HL-60 (cell line): ENCODE results near the gene TMED10.

ENCODE experiments used
- DNase-seq, 2 experiments: peaks; one replicate each; pipeline ENCODE4 v3.0.0-alpha.2; 2010 to 2020; ENCODE audit warnings: low read depth in 1 of 2, low spot score in 1 of 2
- H3K27ac ChIP-seq: fragments of 250-450 bp; sonication (Bioruptor Pico); replicated peaks from 2 replicates; pipeline ENCODE4 v1.5.1; 2020; ENCODE audit warnings: mild to moderate bottlenecking, moderate library complexity
- H3K27me3 ChIP-seq: fragments of 250-450 bp; sonication (Bioruptor Pico); 2 replicates; pipeline ENCODE4 v1.5.1; 2021; ENCODE audit warnings: mild to moderate bottlenecking, moderate library complexity; ENCODE audit not compliant: insufficient read depth, poor library complexity, severe bottlenecking
- H3K4me3 ChIP-seq: replicated peaks from 2 replicates; pipeline ENCODE4 v1.5.1; 2011; ENCODE audit warnings: mild to moderate bottlenecking, control low read depth, low read length; ENCODE audit not compliant: insufficient read depth
- CTCF ChIP-seq: IDR thresholded peaks from one replicate; pipeline ENCODE4 v1.5.1; 2011; ENCODE audit warnings: low read length, control low read depth, inconsistent platforms; ENCODE audit not compliant: insufficient read depth
- GABPA ChIP-seq: IDR thresholded peaks from 2 replicates; pipeline ENCODE4 v1.6.1; 2012; ENCODE audit warnings: low read depth
- POLR2AphosphoS5 ChIP-seq: IDR thresholded peaks from 2 replicates; pipeline ENCODE4 v1.6.1; 2012; ENCODE audit warnings: low read depth
- REST ChIP-seq: IDR thresholded peaks from 2 replicates; pipeline ENCODE4 v1.6.1; 2012; ENCODE audit warnings: low read depth; ENCODE audit not compliant: insufficient replicate concordance
- SPI1 ChIP-seq: IDR thresholded peaks from 2 replicates; pipeline ENCODE4 v1.6.1; 2012; ENCODE audit warnings: low read depth, mild to moderate bottlenecking, borderline replicate concordance

TMED10 gene

GRCh38 chr14:75162631-75163030, 13.8 kb downstream of the TMED10 start:
- Histone ChIP-seq H3K27me3 (no peaks in the 10 kb centered on the region), H3K4me3 (no peak overlapping the region), H3K27ac (no peak overlapping the region)
- DNase-seq = no peak
- TF ChIP-seq CTCF = no peak
- TF ChIP-seq GABPA = no peak
- TF ChIP-seq POLR2AphosphoS5 = no peak
- TF ChIP-seq REST = no peak
- TF ChIP-seq SPI1 = no peak

GRCh38 chr14:75158843-75159614, 17.4 kb downstream of the TMED10 start:
- no peak overlapping the region for H3K4me3 ChIP-seq
- no peak overlapping the region for H3K27ac ChIP-seq
- TF ChIP-seq POLR2AphosphoS5 = no peak
- no peak for TF ChIP-seq CTCF
- TF ChIP-seq GABPA = no peak
- no peak for TF ChIP-seq REST
- no peak for TF ChIP-seq SPI1
- no peaks in the 10 kb centered on the region for H3K27me3 ChIP-seq
- no peak for DNase-seq

GRCh38 chr14:75156901-75157300, 19.5 kb downstream of the TMED10 start:
- TF ChIP-seq REST (no peak), POLR2AphosphoS5 (no peak), SPI1 (no peak), GABPA (no peak), CTCF (no peak)
- H3K27ac ChIP-seq = no peak overlapping the region
- no peak for DNase-seq
- H3K4me3 ChIP-seq = no peak overlapping the region
- H3K27me3 ChIP-seq = no peaks in the 10 kb centered on the region
